AG04449 (cell line): ENCODE measurements around the gene TRPM1.

ENCODE experiments used
- CTCF ChIA-PET: fragments of 350-600 bp; formaldehyde crosslinking; extraction: SDS; loops from one replicate; lab custom pipeline; 2021; ENCODE audit warnings: antibody characterized with exemption; lab: Yijun Ruan, JAX
- POLR2A ChIA-PET: fragments of 400-600, 350-600 bp; formaldehyde crosslinking; extraction: SDS; loops from one replicate; lab custom pipeline; 2020; ENCODE audit warnings: antibody characterized with exemption, inconsistent platforms; lab: Yijun Ruan, JAX
- DNase-seq: peaks from one replicate; pipeline ENCODE4 v3.0.0-alpha.2; 2010; ENCODE audit warnings: low read depth, low spot score
- H3K4me3 ChIP-seq: 2 replicates; pipeline ENCODE4 v1.5.1; 2011; ENCODE audit warnings: low read depth, mild to moderate bottlenecking, control low read depth, low read length
- CTCF ChIP-seq: IDR thresholded peaks from one replicate; pipeline ENCODE4 v1.5.1; 2011; ENCODE audit warnings: mild to moderate bottlenecking, moderate library complexity, low read length, control low read depth, inconsistent platforms; ENCODE audit not compliant: insufficient read depth; ENCODE audit errors: missing control alignments

The TRPM1 gene

GRCh38 chr15:30985081-30985531 is 116.4 kb downstream of the TRPM1 start:
- no peak for DNase-seq
- POLR2A ChIA-PET = interaction anchor here (1.4 kb wide), 1 partner anchor 11 kb away, joined by 3 read pairs; no protein-coding TSS in a partner anchor
- H3K4me3 ChIP-seq = no peak overlapping the region
- no peak for TF ChIP-seq CTCF
- CTCF ChIA-PET = interaction anchor here (7.4 kb wide), 1 partner anchor 143 kb away, joined by 36 read pairs; no protein-coding TSS in a partner anchor

- ChIA-PET POLR2A (interaction anchor here (1.4 kb wide), 1 partner anchor 11 kb away, joined by 3 read pairs; no protein-coding TSS in a partner anchor), CTCF (interaction anchor here (1.0 to 7.4 kb wide), 2 partner anchors 12 to 144 kb away, joined by 3 to 36 read pairs; no protein-coding TSS in a partner anchor)
- TF ChIP-seq CTCF = no peak
- DNase-seq = no peak
- no peak overlapping the region for H3K4me3 ChIP-seq
These were observed 117.0 kb downstream of the TRPM1 start for GRCh38 chr15:30984542-30984941.

- POLR2A ChIA-PET = no interaction called here
- CTCF ChIA-PET = interaction anchor here (1.0 to 7.4 kb wide), 2 partner anchors 11 to 144 kb away, joined by 3 to 36 read pairs; no protein-coding TSS in a partner anchor
- no peak overlapping the region for H3K4me3 ChIP-seq
- TF ChIP-seq CTCF = no peak
- no peak for DNase-seq
These were observed 117.4 kb downstream of the TRPM1 start for GRCh38 chr15:30984118-30984517.

GRCh38 chr15:30979457-30979856 is 122.1 kb downstream of the TRPM1 start:
- DNase-seq = no peak
- TF ChIP-seq CTCF = no peak
- ChIA-PET POLR2A (no interaction called here), CTCF (interaction anchor here (1.2 kb wide), 1 partner anchor 11 kb away, joined by 3 read pairs; no protein-coding TSS in a partner anchor)
- H3K4me3 ChIP-seq = no peak overlapping the region

- CTCF ChIA-PET = interaction anchor here (1.2 to 1.7 kb wide), 4 partner anchors 12 to 166 kb away, joined by 3 to 10 read pairs (median 4); no protein-coding TSS in a partner anchor
- DNase-seq = no peak
- no peak for TF ChIP-seq CTCF
- POLR2A ChIA-PET = interaction anchor here (2.1 kb wide), 1 partner anchor 13 kb away, joined by 9 read pairs; the partner anchor contains the start of gene MTMR10
- no peak overlapping the region for H3K4me3 ChIP-seq
These were observed 123.2 kb downstream of the TRPM1 start for GRCh38 chr15:30978328-30978727.

GRCh38 chr15:30974112-30974511 is 127.4 kb downstream of the TRPM1 start:
- no peak for DNase-seq
- no peak for TF ChIP-seq CTCF
- POLR2A ChIA-PET = interaction anchor here (1.2 kb wide), 1 partner anchor 11 kb away, joined by 3 read pairs; no protein-coding TSS in a partner anchor
- CTCF ChIA-PET = no interaction called here
- no peak overlapping the region for H3K4me3 ChIP-seq
